PC-9 (cell line): ENCODE measurements around the gene STK40. TPM values are rescaled to one million over a fixed set of nuclear protein-coding genes. Genes with fewer than 3 reads are reported as not detected.

Experiments
- BruUV-seq: library from RNA; stranded (reverse); fragments of 400-500 nt; replicated peaks from 2 replicates; lab custom pipeline; 2021; lab: Mats Ljungman, UMichigan
- CTCF ChIA-PET: fragments of 300-600 bp; sonication (Branson Sonifier 250); formaldehyde crosslinking; loops from one replicate; lab custom pipeline; 2022; ENCODE audit warnings: antibody characterized with exemption; lab: Charles Lee
- POLR2A ChIA-PET: fragments of 300-600 bp; sonication (Branson Sonifier 250); formaldehyde crosslinking; loops from one replicate; lab custom pipeline; 2022; ENCODE audit warnings: antibody characterized with exemption; ENCODE audit not compliant: unreplicated experiment; lab: Charles Lee
- DNase-seq, 2 experiments: peaks; one replicate each; pipeline versions ENCODE4 v3.0.0 to v3.0.0-alpha.2; 2015 to 2022; ENCODE audit warnings: mixed read lengths in 1 of 2
- H2AFZ ChIP-seq: fragments of 200-600 bp; sonication (generic); 2 replicates; pipeline ENCODE4 v1.8.1; 2017; ENCODE audit warnings: antibody characterized with exemption
- H3F3A ChIP-seq: fragments of 200-600 bp; sonication (generic); 2 replicates; pipeline ENCODE4 v1.8.1; 2017; ENCODE audit warnings: antibody characterized with exemption, mild to moderate bottlenecking, low read depth; ENCODE audit not compliant: insufficient read depth
- H3K27ac ChIP-seq: fragments of 200-600 bp; sonication (generic); 2 replicates; pipeline ENCODE4 v1.6.1; 2016; ENCODE audit warnings: mixed run types
- H3K27me3 ChIP-seq: fragments of 200-600 bp; sonication (generic); 2 replicates; pipeline ENCODE4 v1.6.1; 2016; ENCODE audit warnings: low read depth, mixed run types; ENCODE audit not compliant: insufficient read depth
- H3K36me3 ChIP-seq: fragments of 200-600 bp; sonication (generic); 2 replicates; pipeline ENCODE4 v1.6.1; 2016; ENCODE audit warnings: low read depth, mixed run types
- H3K4me1 ChIP-seq: fragments of 200-600 bp; sonication (generic); replicated peaks from 2 replicates; pipeline ENCODE4 v1.6.1; 2016; ENCODE audit warnings: mixed run types; ENCODE audit not compliant: insufficient read depth
- H3K4me2 ChIP-seq: fragments of 200-600 bp; sonication (generic); 2 replicates; pipeline ENCODE4 v1.6.1; 2017; ENCODE audit warnings: mixed run types
- H3K4me3 ChIP-seq: fragments of 200-600 bp; sonication (generic); 2 replicates; pipeline ENCODE4 v1.6.1; 2016; ENCODE audit warnings: mixed run types
- H3K79me2 ChIP-seq: fragments of 200-600 bp; sonication (generic); 2 replicates; pipeline ENCODE4 v1.6.1; 2017; ENCODE audit warnings: low read depth, mixed run types
- H3K9me2 ChIP-seq: fragments of 200-600 bp; sonication (generic); 2 replicates; pipeline ENCODE4 v1.8.1; 2017; ENCODE audit warnings: mild to moderate bottlenecking; ENCODE audit not compliant: insufficient read depth
- H3K9me3 ChIP-seq: fragments of 200-600 bp; sonication (generic); 2 replicates; pipeline ENCODE4 v1.8.1; 2016; ENCODE audit warnings: low read depth; ENCODE audit not compliant: insufficient read depth
- H4K20me1 ChIP-seq: fragments of 200-600 bp; sonication (generic); 2 replicates; pipeline ENCODE4 v1.8.1; 2017; ENCODE audit not compliant: insufficient read depth
- CTCF ChIP-seq: fragments of 200-600 bp; sonication (generic); conservative IDR thresholded peaks from 2 replicates; pipeline ENCODE4 v1.6.1; 2017; ENCODE audit warnings: mixed run types, antibody characterized with exemption, mild to moderate bottlenecking, moderate library complexity
- EZH2 ChIP-seq: fragments of 200-600 bp; sonication (generic); IDR thresholded peaks from 2 replicates; pipeline ENCODE4 v1.8.0; 2017; ENCODE audit warnings: antibody characterized with exemption, low read depth
- intact Hi-C: fragments of 100-400 bp; cut with micrococcal nuclease; formaldehyde crosslinking; loops from one replicate; pipeline ENCODE4 v1.10.0; 2022; ENCODE audit not compliant: unreplicated experiment
- total RNA-seq: library from RNA; stranded (reverse); gene quantifications from 2 replicates; pipeline ENCODE4 v1.2.3, GENCODE V29; 2021

The STK40 gene
- total RNA-seq, 1 experiment from 2014 or later: 59.2 TPM

GRCh38 chr1:36354486-36354885 lies 31.2 kb downstream of the STK40 start:
- no peaks in the 10 kb centered on the region for H3K9me3 ChIP-seq
- CTCF ChIA-PET: no interaction called here
- peaks cover 13% of the 10 kb centered on the region; the same call in 1 of the 2 replicates for H3K79me2 ChIP-seq
- no peak overlapping the region for H3K4me2 ChIP-seq
- H3K27ac ChIP-seq: peak overlapping the region; percentile 97; the same call in 1 of the 2 replicates
- H4K20me1 ChIP-seq: no peaks in the 10 kb centered on the region; the same call in 1 of the 2 replicates
- intact Hi-C loops: loop anchor here (10.0 kb wide), 1 partner anchor 1340 kb away; the partner anchor contains the start of gene CDCA8
- no peak overlapping the region for H2AFZ ChIP-seq
- BruUV-seq: no TSS peak
- H3K27me3 ChIP-seq: no peaks in the 10 kb centered on the region
- H3K4me3 ChIP-seq: no peak overlapping the region
- TF ChIP-seq EZH2 (no peak), CTCF (no peak)
- DNase-seq: no peak
- H3F3A ChIP-seq: peaks cover 54% of the 10 kb centered on the region
- POLR2A ChIA-PET: no interaction called here
- no peaks in the 10 kb centered on the region for H3K9me2 ChIP-seq
- peaks cover 15% of the 10 kb centered on the region for H3K36me3 ChIP-seq
- H3K4me1 ChIP-seq: peaks cover 61% of the 10 kb centered on the region

- Histone ChIP-seq H3K27me3 (no peaks in the 10 kb centered on the region), H3K9me3 (no peaks in the 10 kb centered on the region), H3K27ac (peak overlapping the region; percentile 97), H3K79me2 (peaks cover 8% of the 10 kb centered on the region; the same call in 1 of the 2 replicates), H3K36me3 (peaks cover 26% of the 10 kb centered on the region), H3K4me3 (no peak overlapping the region), H3F3A (peaks cover 53% of the 10 kb centered on the region), H4K20me1 (no peaks in the 10 kb centered on the region), H2AFZ (no peak overlapping the region), H3K9me2 (no peaks in the 10 kb centered on the region), H3K4me2 (peak overlapping the region; percentile 89), H3K4me1 (peaks cover 67% of the 10 kb centered on the region)
- peak; percentile 71 to 84 for DNase-seq
- POLR2A ChIA-PET: interaction anchor here (0.6 to 0.8 kb wide), 4 partner anchors 31 to 111 kb away, joined by 5 to 8 read pairs (median 6); partner anchors contain the start of genes MRPS15 and OSCP1
- no TSS peak for BruUV-seq
- no peak for TF ChIP-seq EZH2
- no peak for TF ChIP-seq CTCF
- CTCF ChIA-PET: interaction anchor here (0.5 to 2.7 kb wide), 9 partner anchors 8 to 82 kb away, joined by 3 to 14 read pairs (median 4); partner anchors contain the start of gene LSM10
- intact Hi-C loops: loop anchor here (10.0 kb wide), 1 partner anchor 1342 kb away; the partner anchor contains the start of gene CDCA8
Observed at GRCh38 chr1:36352910-36353878, 32.5 kb downstream of the STK40 start.
